Astrocyte of the cerebellum (primary cell): Measurements from ENCODE around the gene STARD13.

Source experiments
- DNase-seq: peaks from one replicate; pipeline ENCODE4 v3.0.0-alpha.2; 2011; ENCODE audit warnings: low read depth
- H3K4me3 ChIP-seq: 2 replicates; pipeline ENCODE4 v1.5.1; 2011; ENCODE audit warnings: mild to moderate bottlenecking, low read depth, low read length, moderate library complexity
- in situ Hi-C: cut with HindIII; loops from 2 replicates; pipeline ENCODE4 v1.10.0; 2017; ENCODE audit warnings: low sequenced_read_pairs
- TF ChIP-seq, protein P1 (sequence below): IDR thresholded peaks from 2 replicates; pipeline ENCODE4 v1.5.1; 2012; ENCODE audit warnings: low read length, low read depth, moderate library complexity, mild to moderate bottlenecking; ENCODE audit errors: missing control alignments

The STARD13 gene

DNA sequence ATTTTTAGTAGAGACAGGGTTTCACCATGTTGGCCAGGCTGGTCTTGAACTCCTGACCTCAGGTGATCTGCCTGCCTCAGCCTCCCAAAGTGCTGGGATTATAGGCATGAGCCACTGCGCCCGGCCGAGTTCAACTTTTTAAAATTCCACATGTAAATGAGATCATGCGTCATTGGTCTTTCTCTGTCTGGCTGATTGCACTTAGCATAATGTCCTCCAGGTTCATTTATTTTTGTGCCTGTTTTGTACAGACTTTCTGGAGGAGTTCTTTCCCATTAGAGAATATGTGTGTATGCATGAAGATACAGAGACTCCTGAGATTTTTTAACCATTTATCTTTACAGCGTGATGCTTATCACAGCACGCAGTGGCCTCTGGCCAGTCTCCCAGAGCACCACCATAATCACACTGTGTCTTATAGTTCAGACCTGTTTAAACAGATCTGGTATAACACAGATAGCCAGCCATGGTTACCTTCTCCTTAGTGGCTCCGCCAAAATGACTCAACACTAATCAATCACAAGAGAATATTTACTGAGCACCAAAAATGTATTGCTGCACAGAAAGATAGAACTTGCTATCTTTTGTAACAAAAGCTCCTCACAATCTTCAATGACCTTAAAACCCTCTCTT is 11.4 kb upstream of the STARD13 start:
- DNase-seq: no peak
- TF ChIP-seq, protein P1, sequence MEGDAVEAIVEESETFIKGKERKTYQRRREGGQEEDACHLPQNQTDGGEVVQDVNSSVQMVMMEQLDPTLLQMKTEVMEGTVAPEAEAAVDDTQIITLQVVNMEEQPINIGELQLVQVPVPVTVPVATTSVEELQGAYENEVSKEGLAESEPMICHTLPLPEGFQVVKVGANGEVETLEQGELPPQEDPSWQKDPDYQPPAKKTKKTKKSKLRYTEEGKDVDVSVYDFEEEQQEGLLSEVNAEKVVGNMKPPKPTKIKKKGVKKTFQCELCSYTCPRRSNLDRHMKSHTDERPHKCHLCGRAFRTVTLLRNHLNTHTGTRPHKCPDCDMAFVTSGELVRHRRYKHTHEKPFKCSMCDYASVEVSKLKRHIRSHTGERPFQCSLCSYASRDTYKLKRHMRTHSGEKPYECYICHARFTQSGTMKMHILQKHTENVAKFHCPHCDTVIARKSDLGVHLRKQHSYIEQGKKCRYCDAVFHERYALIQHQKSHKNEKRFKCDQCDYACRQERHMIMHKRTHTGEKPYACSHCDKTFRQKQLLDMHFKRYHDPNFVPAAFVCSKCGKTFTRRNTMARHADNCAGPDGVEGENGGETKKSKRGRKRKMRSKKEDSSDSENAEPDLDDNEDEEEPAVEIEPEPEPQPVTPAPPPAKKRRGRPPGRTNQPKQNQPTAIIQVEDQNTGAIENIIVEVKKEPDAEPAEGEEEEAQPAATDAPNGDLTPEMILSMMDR: no peak
- no peak overlapping the region for H3K4me3 ChIP-seq
- in situ Hi-C loops: no loop called here

DNA sequence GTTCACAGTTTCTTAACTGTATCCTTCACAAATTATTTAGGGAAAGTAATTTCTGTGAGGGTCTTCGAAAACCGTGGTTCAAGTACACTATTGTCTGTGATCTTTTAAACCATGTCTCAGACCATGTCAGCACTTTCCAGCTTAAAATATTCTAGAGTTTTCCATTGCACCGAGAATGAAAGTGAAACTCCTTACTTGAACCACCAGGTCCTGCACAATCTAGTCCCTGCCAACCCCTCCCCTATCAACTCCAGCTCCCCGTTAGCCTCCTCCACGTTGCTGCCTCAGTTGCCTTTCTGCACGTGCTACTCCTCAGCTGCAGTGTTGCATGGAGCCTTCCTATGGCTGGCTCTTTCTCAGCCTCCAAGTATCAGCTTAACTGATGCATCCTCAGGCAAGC is 7.2 kb upstream of the STARD13 start:
- DNase-seq: no peak
- in situ Hi-C loops: no loop called here
- H3K4me3 ChIP-seq: no peak overlapping the region
- TF ChIP-seq, protein P1: no peak

DNA sequence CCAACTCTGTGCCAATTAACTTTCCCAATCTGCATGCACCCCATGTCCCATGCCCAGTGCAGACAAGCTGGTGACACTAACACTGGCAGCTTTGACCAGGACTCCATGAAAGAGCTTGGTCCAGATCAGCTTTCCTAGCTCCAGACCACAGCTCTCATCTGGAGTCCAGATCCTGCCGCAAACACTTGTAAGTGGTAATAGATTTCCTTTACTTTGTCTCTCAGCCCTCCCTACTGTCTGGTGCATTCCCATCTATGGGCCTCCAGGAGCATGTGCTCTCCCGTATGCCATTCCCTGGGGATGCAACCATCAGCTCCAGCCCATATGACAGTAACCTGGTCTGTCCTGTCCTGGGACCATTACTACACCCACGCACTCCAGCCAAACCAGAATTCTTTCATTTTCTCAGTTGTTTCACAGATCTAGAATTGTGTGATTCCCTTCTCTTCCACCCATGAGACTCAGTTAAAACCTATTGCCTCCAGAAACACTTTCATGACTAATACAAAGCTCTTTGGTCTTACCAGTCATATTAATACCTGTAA is 4.9 kb upstream of the STARD13 start:
- no peak overlapping the region for H3K4me3 ChIP-seq
- TF ChIP-seq, protein P1: no peak
- no peak for DNase-seq
- in situ Hi-C loops: no loop called here

DNA sequence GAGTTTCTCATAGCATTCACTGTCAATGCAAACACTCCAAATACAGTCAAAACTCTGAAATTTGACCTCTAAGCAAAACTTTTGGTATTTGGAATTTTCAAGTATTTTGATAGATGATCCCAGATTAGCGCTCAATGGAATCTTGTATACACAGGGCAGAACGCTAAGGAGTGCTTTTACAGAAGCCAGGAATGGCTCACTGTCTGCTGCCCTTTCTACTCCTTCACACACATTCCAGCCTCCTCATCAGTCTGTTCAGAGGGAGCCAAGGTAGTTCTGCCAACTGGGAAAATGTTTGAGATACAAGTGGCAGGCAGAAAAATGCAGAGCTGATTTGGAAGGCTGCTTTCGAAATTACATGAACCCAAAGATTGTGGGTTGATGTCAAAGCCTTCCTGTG is 4.4 kb upstream of the STARD13 start:
- in situ Hi-C loops: no loop called here
- H3K4me3 ChIP-seq: no peak overlapping the region
- no peak for DNase-seq
- TF ChIP-seq, protein P1: no peak

DNA sequence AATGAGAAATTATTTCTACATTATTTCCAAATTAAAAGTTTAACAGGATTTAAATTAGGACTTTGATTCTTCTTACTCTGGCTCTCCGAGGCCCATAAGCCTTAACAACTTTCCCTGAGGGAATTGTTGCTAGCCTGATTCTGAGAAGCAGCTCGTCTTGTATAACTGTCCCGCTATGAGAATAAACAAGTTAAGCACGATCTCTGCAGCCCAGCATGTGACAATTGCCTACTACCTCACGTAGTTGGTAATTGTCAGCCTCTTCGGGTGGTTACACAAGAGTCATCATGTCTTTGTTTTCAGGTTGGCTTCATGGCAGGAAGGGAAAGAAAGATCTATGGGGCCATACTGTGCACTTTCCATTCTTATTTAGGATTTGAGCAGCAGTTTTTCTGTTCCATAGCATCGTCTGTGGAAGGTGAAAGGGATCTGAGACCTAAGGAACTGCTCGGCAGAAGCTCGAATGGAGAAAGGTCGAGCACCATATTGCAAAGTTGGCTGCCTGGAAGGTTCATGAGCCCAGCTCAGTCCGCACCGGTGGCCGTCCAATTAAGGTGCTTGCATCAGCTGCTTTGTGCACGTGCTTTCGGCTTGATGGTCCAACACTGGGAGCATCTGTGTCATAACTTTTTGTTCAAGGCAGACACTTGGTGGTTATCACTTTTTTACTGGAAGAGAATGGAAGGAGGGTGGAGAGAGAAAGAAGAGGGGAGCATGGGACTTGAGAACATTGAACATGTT is 1.8 kb upstream of the STARD13 start:
- in situ Hi-C loops: no loop called here
- no peak overlapping the region for H3K4me3 ChIP-seq
- TF ChIP-seq, protein P1: no peak
- no peak for DNase-seq

DNA sequence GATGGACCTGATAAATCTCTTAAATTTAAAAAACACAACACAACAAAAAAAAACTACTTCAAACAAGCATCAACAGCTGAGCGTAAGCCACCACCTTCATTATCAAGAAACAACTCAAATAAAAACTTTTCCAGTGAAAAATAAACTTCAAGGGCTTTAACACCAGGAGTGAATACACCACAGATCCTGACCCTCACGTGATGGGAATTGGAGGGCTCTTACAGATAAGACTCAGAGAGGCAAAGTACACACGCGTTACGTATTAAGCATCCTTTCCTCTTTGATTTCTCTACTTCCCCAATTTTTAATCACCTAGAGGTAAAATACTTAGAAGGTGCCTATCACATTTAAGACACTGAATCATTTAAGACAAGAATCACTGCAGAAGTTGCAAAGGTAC is 573 bp upstream of the STARD13 start:
- TF ChIP-seq, protein P1: no peak
- H3K4me3 ChIP-seq: peak overlapping the region; percentile 65
- DNase-seq: no peak
- in situ Hi-C loops: no loop called here
